H9 (cell line): ENCODE data around the gene MGAT4C. TPM values are rescaled to one million over a fixed set of nuclear protein-coding genes. Genes with fewer than 3 reads are reported as not detected.

Experiments used
- DNase-seq: peaks from one replicate; pipeline ENCODE4 v3.0.0-alpha.2; 2017
- H2AFZ ChIP-seq: one replicate; pipeline ENCODE4 v1.6.1; 2013; ENCODE audit warnings: mild to moderate bottlenecking, low read length, control low read depth, moderate library complexity
- H2AK5ac ChIP-seq: 2 replicates; pipeline ENCODE4 v1.6.1; 2013; ENCODE audit warnings: low read length, control low read depth, mixed read lengths; ENCODE audit not compliant: insufficient read length
- H2BK120ac ChIP-seq: one replicate; pipeline ENCODE4 v1.6.1; 2013; ENCODE audit warnings: low read depth, mild to moderate bottlenecking, low read length, control low read depth, inconsistent platforms; ENCODE audit not compliant: poor library complexity, severe bottlenecking
- H2BK12ac ChIP-seq: 2 replicates; pipeline ENCODE4 v1.6.1; 2013; ENCODE audit warnings: low read length, control low read depth, mixed read lengths, low read depth; ENCODE audit not compliant: insufficient read length
- H2BK15ac ChIP-seq: 2 replicates; pipeline ENCODE4 v1.6.1; 2013; ENCODE audit warnings: low read depth, low read length, control low read depth
- H2BK20ac ChIP-seq: one replicate; pipeline ENCODE4 v1.6.1; 2013; ENCODE audit warnings: low read depth, mild to moderate bottlenecking, low read length, control low read depth, inconsistent platforms; ENCODE audit not compliant: poor library complexity, severe bottlenecking
- H2BK5ac ChIP-seq: 2 replicates; pipeline ENCODE4 v1.6.1; 2013; ENCODE audit warnings: low read length, control low read depth, mixed read lengths; ENCODE audit not compliant: insufficient read length
- H3K14ac ChIP-seq: 2 replicates; pipeline ENCODE4 v1.6.1; 2013; ENCODE audit warnings: low read length, control low read depth; ENCODE audit not compliant: insufficient read depth
- H3K18ac ChIP-seq: 2 replicates; pipeline ENCODE4 v1.6.1; 2013; ENCODE audit warnings: low read depth, mild to moderate bottlenecking, mixed read lengths, low read length, control low read depth; ENCODE audit not compliant: insufficient read length
- H3K23ac ChIP-seq: 2 replicates; pipeline ENCODE4 v1.6.1; 2013; ENCODE audit warnings: low read length, control low read depth, mixed read lengths, low read depth; ENCODE audit not compliant: insufficient read length
- H3K23me2 ChIP-seq: 2 replicates; pipeline ENCODE4 v1.6.1; 2013; ENCODE audit warnings: low read depth, mild to moderate bottlenecking, mixed read lengths, low read length, control low read depth; ENCODE audit not compliant: insufficient read length, poor library complexity, severe bottlenecking
- H3K27ac ChIP-seq: 2 replicates; pipeline ENCODE4 v1.5.1; 2013; ENCODE audit warnings: low read length, control low read depth, mixed read lengths, low read depth; ENCODE audit not compliant: insufficient read length
- H3K27me3 ChIP-seq: 2 replicates; pipeline ENCODE4 v1.6.1; 2013; ENCODE audit warnings: low read length, control low read depth, inconsistent platforms; ENCODE audit not compliant: insufficient read depth
- H3K4ac ChIP-seq: 2 replicates; pipeline ENCODE4 v1.6.1; 2013; ENCODE audit warnings: low read depth, mild to moderate bottlenecking, control low read depth, inconsistent platforms, low read length, moderate library complexity
- H3K4me1 ChIP-seq: 2 replicates; pipeline ENCODE4 v1.6.1; 2013; ENCODE audit warnings: low read length, control low read depth, inconsistent platforms; ENCODE audit not compliant: insufficient read depth
- H3K4me2 ChIP-seq: 2 replicates; pipeline ENCODE4 v1.6.1; 2013; ENCODE audit warnings: low read length, control low read depth, mixed read lengths; ENCODE audit not compliant: insufficient read length, insufficient read depth
- H3K56ac ChIP-seq: 2 replicates; pipeline ENCODE4 v1.6.1; 2013; ENCODE audit warnings: low read depth, mild to moderate bottlenecking, mixed read lengths, low read length, control low read depth; ENCODE audit not compliant: insufficient read length
- H3K79me1 ChIP-seq: 2 replicates; pipeline ENCODE4 v1.6.1; 2013; ENCODE audit warnings: low read depth, mild to moderate bottlenecking, moderate library complexity, low read length, control low read depth, inconsistent platforms; ENCODE audit not compliant: insufficient read depth, poor library complexity, severe bottlenecking
- H3K79me2 ChIP-seq: 2 replicates; pipeline ENCODE4 v1.6.1; 2013; ENCODE audit warnings: low read length, control low read depth, inconsistent platforms; ENCODE audit not compliant: insufficient read depth
- H3K9ac ChIP-seq: 2 replicates; pipeline ENCODE4 v1.6.1; 2013; ENCODE audit warnings: low read length, control low read depth, mixed read lengths; ENCODE audit not compliant: insufficient read length; ENCODE audit errors: extremely low read depth
- H3K9me3 ChIP-seq: one replicate; pipeline ENCODE4 v1.6.1; 2013; ENCODE audit warnings: low read depth, low read length, inconsistent platforms; ENCODE audit not compliant: control insufficient read depth
- H3T11ph ChIP-seq: one replicate; pipeline ENCODE4 v1.6.1; 2013; ENCODE audit warnings: mild to moderate bottlenecking, low read length, control low read depth, inconsistent platforms
- H4K20me1 ChIP-seq: one replicate; pipeline ENCODE4 v1.6.1; 2013; ENCODE audit not compliant: control insufficient read depth, insufficient read length, insufficient read depth
- H4K5ac ChIP-seq: 2 replicates; pipeline ENCODE4 v1.6.1; 2013; ENCODE audit warnings: low read depth, mild to moderate bottlenecking, mixed read lengths, low read length, control low read depth; ENCODE audit not compliant: insufficient read length
- H4K8ac ChIP-seq: replicated peaks from 2 replicates; pipeline ENCODE4 v1.6.1; 2013; ENCODE audit warnings: low read length, control low read depth, mixed read lengths, low read depth; ENCODE audit not compliant: insufficient read length
- H4K91ac ChIP-seq: 2 replicates; pipeline ENCODE4 v1.6.1; 2013; ENCODE audit warnings: low read depth, mild to moderate bottlenecking, moderate library complexity, mixed read lengths, low read length, control low read depth; ENCODE audit not compliant: insufficient read length
- H3K27ac Mint-ChIP-seq, 3 experiments: 2 replicates in 2 of 3; 3 replicates in 1 of 3; pipeline ENCODE4 v1.8.0; 2020 to 2021; ENCODE audit warnings: mixed read lengths in 3 of 3, mild to moderate bottlenecking in 1 of 3, moderate library complexity in 1 of 3
- H3K27me3 Mint-ChIP-seq: 2 replicates; pipeline ENCODE4 v1.8.0; 2021; ENCODE audit warnings: low read depth, mild to moderate bottlenecking, moderate library complexity, mixed read lengths
- H3K36me3 Mint-ChIP-seq, 3 experiments: 2 replicates in 2 of 3; 3 replicates in 1 of 3; pipeline ENCODE4 v1.8.0; 2020 to 2021; ENCODE audit warnings: low read depth in 3 of 3, mixed read lengths in 3 of 3; ENCODE audit not compliant: insufficient read depth in 1 of 3
- H3K4me1 Mint-ChIP-seq, 2 experiments: 2 replicates each; pipeline ENCODE4 v1.8.0; 2020; ENCODE audit warnings: mixed read lengths in 2 of 2
- H3K4me3 Mint-ChIP-seq, 2 experiments: 2 replicates in 1 of 2; 3 replicates in 1 of 2; pipeline ENCODE4 v1.8.0; 2020 to 2021; ENCODE audit warnings: mild to moderate bottlenecking in 2 of 2, mixed read lengths in 2 of 2, moderate library complexity in 1 of 2
- H3K9me3 Mint-ChIP-seq, 2 experiments: 2 replicates in 1 of 2; 3 replicates in 1 of 2; pipeline ENCODE4 v1.8.0; 2020; ENCODE audit warnings: mild to moderate bottlenecking in 2 of 2, mixed read lengths in 2 of 2, moderate library complexity in 1 of 2
- WGBS: extraction: QIAGEN DNeasy Blood & Tissue Kit; methylation state at CpG from one replicate; pipeline ENCODE4 v1.1.7; 2013; ENCODE audit warnings: missing lambda C conversion rate, low lambda C conversion rate, mixed read lengths; ENCODE audit not compliant: insufficient read length; ENCODE audit errors: extremely low coverage; 5-methylcytosine and 5-hydroxymethylcytosine counted together
- total RNA-seq: library from RNA; stranded (reverse); gene quantifications from 2 replicates; pipeline ENCODE4 v1.2.1, GENCODE V29; 2021
- TF ChIP-seq, protein P1 (sequence below): fragments of 200-600 bp; sonication (generic); conservative IDR thresholded peaks from 3 replicates; pipeline ENCODE4 v1.8.0; 2021; ENCODE audit warnings: antibody characterized with exemption, mild to moderate bottlenecking

Gene MGAT4C
- total RNA-seq, 1 experiment from 2014 or later: 1.3 TPM

DNA sequence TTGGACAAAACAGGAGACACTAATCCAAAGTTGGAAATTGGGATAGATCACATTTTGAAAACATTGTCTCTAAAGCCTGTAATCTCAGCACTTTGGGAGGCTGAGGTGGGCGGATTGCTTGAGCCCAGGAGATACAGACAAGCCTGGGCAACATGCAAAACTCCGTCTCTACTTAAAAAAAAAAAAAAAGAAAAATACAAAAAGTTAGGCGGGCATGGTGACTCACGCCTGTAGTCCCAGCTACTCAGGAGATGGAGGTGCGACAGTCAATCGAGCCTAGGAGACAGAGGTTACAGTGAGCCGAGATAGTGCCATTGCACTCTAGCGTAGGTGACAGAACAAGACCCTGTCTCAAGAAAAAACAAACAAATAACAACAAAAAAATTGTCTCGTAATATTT is 152.1 kb downstream of the MGAT4C start:
- no peak overlapping the region for H4K5ac ChIP-seq
- H2AFZ ChIP-seq: no peak overlapping the region
- no peaks in the 10 kb centered on the region for H3K4me1 ChIP-seq
- no peak overlapping the region for H2BK12ac ChIP-seq
- H3K36me3 Mint-ChIP-seq: no peaks in the 10 kb centered on the region
- no peak overlapping the region for H2BK120ac ChIP-seq
- no peak overlapping the region for H4K8ac ChIP-seq
- no peaks in the 10 kb centered on the region for H4K20me1 ChIP-seq
- H3K27me3 ChIP-seq: no peaks in the 10 kb centered on the region
- H3K79me1 ChIP-seq: no peaks in the 10 kb centered on the region
- H2BK5ac ChIP-seq: no peak overlapping the region
- H3K9me3 Mint-ChIP-seq: no peaks in the 10 kb centered on the region
- no peak overlapping the region for H3K9ac ChIP-seq
- peak overlapping the region in 1 of 3 experiments; percentile 14; a peak in 2 of 7 replicates for H3K27ac Mint-ChIP-seq
- no peak overlapping the region for H3K4me3 Mint-ChIP-seq
- DNase-seq: no peak
- no peak overlapping the region for H2BK20ac ChIP-seq
- H2AK5ac ChIP-seq: no peak overlapping the region
- H3K27me3 Mint-ChIP-seq: no peaks in the 10 kb centered on the region
- H2BK15ac ChIP-seq: no peak overlapping the region
- H3K9me3 ChIP-seq: no peaks in the 10 kb centered on the region
- H3K18ac ChIP-seq: no peak overlapping the region
- WGBS: no CpG with 5 or more reads among the region's 9 CpGs
- H3K27ac ChIP-seq: no peak overlapping the region
- H3K56ac ChIP-seq: no peak overlapping the region
- TF ChIP-seq, protein P1, sequence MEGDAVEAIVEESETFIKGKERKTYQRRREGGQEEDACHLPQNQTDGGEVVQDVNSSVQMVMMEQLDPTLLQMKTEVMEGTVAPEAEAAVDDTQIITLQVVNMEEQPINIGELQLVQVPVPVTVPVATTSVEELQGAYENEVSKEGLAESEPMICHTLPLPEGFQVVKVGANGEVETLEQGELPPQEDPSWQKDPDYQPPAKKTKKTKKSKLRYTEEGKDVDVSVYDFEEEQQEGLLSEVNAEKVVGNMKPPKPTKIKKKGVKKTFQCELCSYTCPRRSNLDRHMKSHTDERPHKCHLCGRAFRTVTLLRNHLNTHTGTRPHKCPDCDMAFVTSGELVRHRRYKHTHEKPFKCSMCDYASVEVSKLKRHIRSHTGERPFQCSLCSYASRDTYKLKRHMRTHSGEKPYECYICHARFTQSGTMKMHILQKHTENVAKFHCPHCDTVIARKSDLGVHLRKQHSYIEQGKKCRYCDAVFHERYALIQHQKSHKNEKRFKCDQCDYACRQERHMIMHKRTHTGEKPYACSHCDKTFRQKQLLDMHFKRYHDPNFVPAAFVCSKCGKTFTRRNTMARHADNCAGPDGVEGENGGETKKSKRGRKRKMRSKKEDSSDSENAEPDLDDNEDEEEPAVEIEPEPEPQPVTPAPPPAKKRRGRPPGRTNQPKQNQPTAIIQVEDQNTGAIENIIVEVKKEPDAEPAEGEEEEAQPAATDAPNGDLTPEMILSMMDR: no peak
- H4K91ac ChIP-seq: no peak overlapping the region
- H3K23ac ChIP-seq: no peak overlapping the region
- no peak overlapping the region for H3K14ac ChIP-seq
- H3K4me2 ChIP-seq: no peak overlapping the region
- H3T11ph ChIP-seq: no peak overlapping the region
- no peaks in the 10 kb centered on the region for H3K23me2 ChIP-seq
- no peaks in the 10 kb centered on the region for H3K79me2 ChIP-seq
- H3K4ac ChIP-seq: no peak overlapping the region
- no peaks in the 10 kb centered on the region; a peak in 1 of 4 replicates for H3K4me1 Mint-ChIP-seq
